OCI-LY7 (cell line): ENCODE results near the gene CARD19. TPM values are rescaled to one million over a fixed set of nuclear protein-coding genes. Genes with fewer than 3 reads are reported as not detected.

Source experiments
- BruUV-seq: library from RNA; stranded (reverse); fragments of 400-500 nt; replicated peaks from 2 replicates; lab custom pipeline; 2021; lab: Mats Ljungman, UMichigan
- CTCF ChIA-PET: fragments of 300-600 bp; sonication (Branson Sonifier 250); formaldehyde crosslinking; loops from one replicate; lab custom pipeline; 2022; ENCODE audit warnings: antibody characterized with exemption; ENCODE audit not compliant: unreplicated experiment; lab: Charles Lee
- POLR2A ChIA-PET: fragments of 300-600 bp; sonication (Branson Sonifier 250); formaldehyde crosslinking; loops from one replicate; lab custom pipeline; 2022; ENCODE audit warnings: antibody characterized with exemption; lab: Charles Lee
- DNase-seq: peaks from one replicate; pipeline ENCODE4 v3.0.0-alpha.2; 2015; ENCODE audit warnings: low spot score
- H2AFZ ChIP-seq: fragments of 200-600 bp; sonication (generic), shearing (Covaris generic); 2 replicates; pipeline ENCODE4 v1.6.1; 2014; ENCODE audit warnings: mild to moderate bottlenecking, antibody characterized with exemption, low read length, moderate library complexity
- H3K27ac ChIP-seq: fragments of 200-600 bp; sonication (generic); 2 replicates; pipeline ENCODE4 v1.5.1; 2014; ENCODE audit warnings: mixed run types, low read depth, mild to moderate bottlenecking, moderate library complexity, low read length, inconsistent platforms; ENCODE audit not compliant: poor library complexity, severe bottlenecking
- H3K36me3 ChIP-seq: fragments of 200-600 bp; sonication (generic); 2 replicates; pipeline ENCODE4 v1.6.1; 2014; ENCODE audit warnings: mild to moderate bottlenecking, antibody characterized with exemption, low read length, moderate library complexity, mixed read lengths; ENCODE audit not compliant: insufficient read depth
- H3K4me1 ChIP-seq: fragments of 200-600 bp; sonication (generic); 2 replicates; pipeline ENCODE4 v1.5.1; 2014; ENCODE audit warnings: mild to moderate bottlenecking, low read length; ENCODE audit not compliant: insufficient read depth, poor library complexity, severe bottlenecking
- H3K4me2 ChIP-seq: fragments of 200-600 bp; sonication (generic); 2 replicates; pipeline ENCODE4 v1.6.1; 2014; ENCODE audit warnings: mild to moderate bottlenecking, low read length
- H3K4me3 ChIP-seq: fragments of 200-600 bp; sonication (generic); 2 replicates; pipeline ENCODE4 v1.5.1; 2014; ENCODE audit warnings: mild to moderate bottlenecking, low read depth, low read length; ENCODE audit not compliant: poor library complexity, severe bottlenecking
- H3K79me2 ChIP-seq: fragments of 200-600 bp; sonication (generic); 2 replicates; pipeline ENCODE4 v1.6.1; 2016; ENCODE audit warnings: low read depth, mild to moderate bottlenecking, low read length, moderate library complexity, mixed read lengths; ENCODE audit not compliant: insufficient read depth
- H3K9me2 ChIP-seq: fragments of 200-600 bp; sonication (generic); 2 replicates; pipeline ENCODE4 v1.6.1; 2016; ENCODE audit warnings: mild to moderate bottlenecking, low read length, mixed read lengths; ENCODE audit not compliant: insufficient read depth
- H3K9me3 ChIP-seq: fragments of 200-600 bp; sonication (generic); 2 replicates; pipeline ENCODE4 v1.6.1; 2014; ENCODE audit warnings: mild to moderate bottlenecking, mixed run types, low read length, mixed read lengths
- H4K20me1 ChIP-seq: fragments of 200-600 bp; sonication (generic); 2 replicates; pipeline ENCODE4 v1.6.1; 2014; ENCODE audit warnings: mild to moderate bottlenecking, antibody characterized with exemption, low read length, moderate library complexity, mixed read lengths; ENCODE audit not compliant: insufficient read depth
- CTCF ChIP-seq: fragments of 200-600 bp; sonication (generic); conservative IDR thresholded peaks from 2 replicates; pipeline ENCODE4 v1.5.1; 2014; ENCODE audit warnings: mild to moderate bottlenecking, antibody characterized with exemption, low read length, moderate library complexity, mixed read lengths
- EZH2phosphoT487 ChIP-seq: fragments of 200-600 bp; sonication (generic); IDR thresholded peaks from 2 replicates; pipeline ENCODE4 v1.6.1; 2018; ENCODE audit warnings: low read depth, borderline replicate concordance, mild to moderate bottlenecking, mixed run types, antibody characterized with exemption, low read length, moderate library complexity, mixed read lengths
- intact Hi-C: fragments of 100-400 bp; cut with micrococcal nuclease; formaldehyde crosslinking; loops from one replicate; pipeline ENCODE4 v1.10.0; 2022; ENCODE audit not compliant: unreplicated experiment
- total RNA-seq, 2 experiments: library from RNA; depleted of rRNA in 1 of 2; stranded (reverse); fragments of >200 nt in 1 of 2; shearing (Covaris generic) in 1 of 2; gene quantifications; 2 replicates each; pipeline ENCODE4 v1.2.3, GENCODE V29; 2014 to 2022

The CARD19 gene
- total RNA-seq, 2 experiments from 2014 or later = 15.8 to 26.8 TPM

DNA sequence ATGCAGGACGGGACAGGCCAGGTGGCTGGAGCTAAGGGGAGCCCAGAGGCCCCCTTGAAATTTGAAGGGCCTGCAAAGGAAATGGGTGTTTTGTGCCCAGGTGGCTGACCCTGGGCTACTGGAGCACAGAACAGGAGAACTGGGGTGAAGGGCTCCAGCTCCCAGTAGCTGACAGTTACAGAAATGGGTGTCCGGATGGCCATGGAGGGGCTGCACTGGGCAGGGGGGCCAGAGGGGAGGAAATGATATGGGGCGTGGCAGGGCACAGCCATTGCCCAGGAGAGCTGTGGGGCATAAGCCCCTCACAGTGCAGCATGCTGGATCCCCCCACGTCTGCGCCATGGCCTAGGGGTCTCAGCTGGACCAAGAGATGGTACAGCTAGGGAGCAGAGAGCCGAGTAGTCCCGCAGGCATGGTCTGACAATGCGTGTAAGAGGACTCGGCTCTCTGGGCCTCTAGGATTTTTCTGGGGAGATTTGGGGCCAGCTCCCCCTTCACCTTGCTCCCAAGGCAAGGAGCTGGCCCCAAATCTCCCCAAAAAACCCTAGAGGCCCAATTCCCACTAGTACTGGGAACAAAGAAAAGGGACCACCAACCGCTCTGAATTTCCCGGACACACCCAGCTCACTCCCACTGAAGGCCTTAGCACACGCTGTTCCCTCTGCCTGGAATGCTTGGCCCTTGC, 7.9 kb upstream of the CARD19 start:
- H3K4me1 ChIP-seq = peaks cover 30% of the 10 kb centered on the region
- H3K36me3 ChIP-seq = peaks cover 41% of the 10 kb centered on the region
- POLR2A ChIA-PET = no interaction called here
- no peak overlapping the region for H3K4me2 ChIP-seq
- no TSS peak for BruUV-seq
- CTCF ChIA-PET = interaction anchor here (0.6 kb wide), 1 partner anchor 86 kb away, joined by 3 read pairs; no protein-coding TSS in a partner anchor
- intact Hi-C loops = no loop called here
- no peak for DNase-seq
- no peak overlapping the region for H3K4me3 ChIP-seq
- H3K27ac ChIP-seq = no peak overlapping the region
- no peak for TF ChIP-seq CTCF
- no peak for TF ChIP-seq EZH2phosphoT487
- no peaks in the 10 kb centered on the region for H3K9me2 ChIP-seq
- H3K9me3 ChIP-seq = no peaks in the 10 kb centered on the region
- no peaks in the 10 kb centered on the region for H4K20me1 ChIP-seq
- H2AFZ ChIP-seq = no peak overlapping the region
- H3K79me2 ChIP-seq = no peaks in the 10 kb centered on the region

- intact Hi-C loops = no loop called here
- no peaks in the 10 kb centered on the region for H3K9me2 ChIP-seq
- H3K4me3 ChIP-seq = no peak overlapping the region
- TF ChIP-seq EZH2phosphoT487 (no peak), CTCF (no peak)
- no peaks in the 10 kb centered on the region for H4K20me1 ChIP-seq
- CTCF ChIA-PET = interaction anchor here (0.6 kb wide), 1 partner anchor 86 kb away, joined by 3 read pairs; no protein-coding TSS in a partner anchor
- peaks cover 35% of the 10 kb centered on the region for H3K4me1 ChIP-seq
- no peak overlapping the region for H3K4me2 ChIP-seq
- H3K27ac ChIP-seq = no peak overlapping the region
- TSS peak; percentile 35 for BruUV-seq
- POLR2A ChIA-PET = no interaction called here
- peaks cover 36% of the 10 kb centered on the region for H3K36me3 ChIP-seq
- H3K9me3 ChIP-seq = no peaks in the 10 kb centered on the region
- H3K79me2 ChIP-seq = no peaks in the 10 kb centered on the region
- no peak overlapping the region for H2AFZ ChIP-seq
- no peak for DNase-seq
These were observed 7.4 kb upstream of the CARD19 start for GRCh38 chr9:93088656-93089015.

DNA sequence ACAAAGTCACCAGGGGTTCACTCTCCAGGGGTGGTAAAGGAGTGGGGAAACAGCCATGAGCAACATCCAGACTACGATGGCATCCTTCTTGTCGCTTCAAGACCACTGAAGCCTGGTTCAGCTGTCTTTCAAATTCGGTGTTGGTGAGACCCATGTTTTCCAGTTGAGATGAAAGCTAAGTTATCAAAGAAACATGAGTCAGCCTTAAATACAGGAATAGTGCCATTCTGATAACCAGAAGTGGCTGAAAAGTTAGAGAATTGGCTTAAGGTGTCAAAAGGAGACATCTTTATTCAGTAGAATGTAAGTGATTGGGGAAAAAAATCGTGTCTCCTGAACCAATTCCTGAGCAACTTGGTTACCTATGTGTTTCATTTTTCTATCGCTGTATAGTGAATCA, 7.0 kb upstream of the CARD19 start:
- H3K4me3 ChIP-seq = no peak overlapping the region
- H3K36me3 ChIP-seq = peaks cover 32% of the 10 kb centered on the region
- H4K20me1 ChIP-seq = no peaks in the 10 kb centered on the region
- ChIA-PET POLR2A (no interaction called here), CTCF (interaction anchor here (0.6 kb wide), 1 partner anchor 84 kb away, joined by 3 read pairs; no protein-coding TSS in a partner anchor)
- H2AFZ ChIP-seq = no peak overlapping the region
- no peak for DNase-seq
- H3K27ac ChIP-seq = no peak overlapping the region
- H3K79me2 ChIP-seq = no peaks in the 10 kb centered on the region
- intact Hi-C loops = no loop called here
- H3K4me2 ChIP-seq = no peak overlapping the region
- TF ChIP-seq EZH2phosphoT487 (no peak), CTCF (no peak)
- peaks cover 39% of the 10 kb centered on the region for H3K4me1 ChIP-seq
- no peaks in the 10 kb centered on the region for H3K9me3 ChIP-seq
- no TSS peak for BruUV-seq
- H3K9me2 ChIP-seq = no peaks in the 10 kb centered on the region
